Adrenal gland (tissue), 12 donors: Measurements from ENCODE around the gene NCR3LG1. TPM values are rescaled to one million over a fixed set of nuclear protein-coding genes. Genes with fewer than 3 reads are reported as not detected.

Source experiments
- DNase-seq, 7 donors: peaks; one replicate each; pipeline ENCODE4 v3.0.0-alpha.2; 2019 to 2020
- H3K27ac ChIP-seq, 5 donors: fragments of 200-600 bp; sonication (generic) in 4 of 5; 1 replicate in 3 of 5; 2 replicates in 2 of 5; pipeline versions ENCODE4 v1.5.1 to v1.8.0; 2016 to 2020; ENCODE audit warnings: mild to moderate bottlenecking in 1 of 5
- H3K27me3 ChIP-seq: fragments of 200-600 bp; 2 replicates; pipeline ENCODE4 v1.8.0; 2021
- H3K36me3 ChIP-seq, 2 donors: fragments of 200-600 bp; replicated peaks in 1 of 2; 1 replicate in 1 of 2; 2 replicates in 1 of 2; pipeline versions ENCODE4 v1.5.1 to v1.8.0; 2018 to 2022
- H3K4me1 ChIP-seq, 2 donors: fragments of 200-600 bp; replicated peaks in 1 of 2; 1 replicate in 1 of 2; 2 replicates in 1 of 2; pipeline versions ENCODE4 v1.5.1 to v1.8.0; 2018 to 2021
- H3K4me3 ChIP-seq, 4 donors: fragments of 200-600 bp; sonication (generic) in 3 of 4; one replicate each; pipeline ENCODE4 v1.5.1; 2016 to 2018
- H3K9me3 ChIP-seq, 3 donors: fragments of 200-600 bp; sonication (generic) in 1 of 3; replicated peaks in 1 of 3; 1 replicate in 2 of 3; 2 replicates in 1 of 3; pipeline versions ENCODE4 v1.5.1 to v1.8.0; 2016 to 2021
- CTCF ChIP-seq, 6 experiments: fragments of 450-650 bp in 4 of 6; fragments of 200-600 bp in 2 of 6; sonication (generic) in 1 of 6; IDR thresholded peaks; 1 replicate in 5 of 6; 2 replicates in 1 of 6; pipeline versions ENCODE4 v1.5.1 to v1.8.0; 2016 to 2021; ENCODE audit warnings: antibody characterized with exemption in 6 of 6, mild to moderate bottlenecking in 2 of 6, moderate library complexity in 1 of 6
- POLR2A ChIP-seq, 2 donors: fragments of 450-650 bp; IDR thresholded peaks; one replicate each; pipeline ENCODE4 v1.6.1; 2017; ENCODE audit warnings: antibody characterized with exemption in 2 of 2, mild to moderate bottlenecking in 2 of 2, moderate library complexity in 1 of 2
- WGBS, 4 donors: extraction: QIAGEN DNeasy Blood & Tissue Kit in 2 of 4; methylation state at CpG; one replicate each; pipeline versions ENCODE4 v1.1.5 to v1.1.7; 2013 to 2017; 5-methylcytosine and 5-hydroxymethylcytosine counted together
- intact Hi-C, 2 donors: fragments of 100-400 bp; cut with DNase I; formaldehyde crosslinking; loops; one replicate each; pipeline versions ENCODE4 v1.14.1 to v1.15.0; 2022 to 2023
- polyA plus RNA-seq, 3 donors: library from polyadenylated mRNA; stranded (reverse); fragments of 200-250 nt in 2 of 3; fragments of 350-450 nt in 1 of 3; fragmentation: Illumina TruSeq in 1 of 3; extraction: RNeasy Lipid Tissue Mini Kit (QIAGEN cat#74804) in 1 of 3; gene quantifications; one replicate each; pipeline ENCODE4 v1.2.3, GENCODE V29; 2013 to 2014
- total RNA-seq, 9 donors: library from RNA; depleted of rRNA in 4 of 9; stranded (reverse); fragments of >200 nt in 4 of 9; fragments of 120-200 nt in 1 of 9; fragmentation: NEBNext Ultra II Directional in 1 of 9; extraction: Animal tissue kit (Norgen Biotek cat#: 25700) in 1 of 9; gene quantifications; one replicate each; pipeline versions ENCODE4 v1.1.0 to v1.2.4, GENCODE V29; 2013 to 2023
- donor health status: healthy with polysubstance abuse.
- donor health status: Bipolar disorder and iron deficiency.
- donor health status: DM: yes; HTN: yes; CAD: no.
- donor health status: DM: no; HTN: no; CAD: no.
- donor health status: DM: no; HTN: no; CAD: no.
- donor health status: DM: yes; HTN: yes; CAD: no.

Gene NCR3LG1
- total and polyA plus RNA-seq, 12 donors = 0.13 to 10.1 (median 1.4) TPM

GRCh38 chr11:17387254-17387653 is 35.7 kb downstream of the NCR3LG1 start:
- Histone ChIP-seq H3K27me3 (no peaks in the 10 kb centered on the region), H3K9me3 (no peaks in the 10 kb centered on the region), H3K27ac (no peak overlapping the region), H3K4me3 (no peak overlapping the region), H3K4me1 (peaks cover 3 to 4% of the 10 kb centered on the region in 2 donors), H3K36me3 (no peaks in the 10 kb centered on the region)
- TF ChIP-seq CTCF (IDR thresholded peaks at IDR 0.05) (no peak), POLR2A (IDR thresholded peaks at IDR 0.05) (no peak)
- DNase-seq = no peak
- 93 to 98% (median 96%) methylated on average over 5 to 20 of the region's 20 CpGs for WGBS, 4 donors
- intact Hi-C loops = loop anchor here (5.0 to 10.0 kb wide), 2 partner anchors 115 to 162 kb away; no protein-coding TSS in a partner anchor

- Histone ChIP-seq H3K27ac (no peak overlapping the region), H3K4me3 (no peak overlapping the region), H3K9me3 (no peaks in the 10 kb centered on the region), H3K27me3 (no peaks in the 10 kb centered on the region), H3K4me1 (peaks cover 3 to 4% of the 10 kb centered on the region in 2 donors), H3K36me3 (no peaks in the 10 kb centered on the region)
- TF ChIP-seq POLR2A (IDR thresholded peaks at IDR 0.05) = no peak
- TF ChIP-seq CTCF (IDR thresholded peaks at IDR 0.05) = no peak
- DNase-seq = no peak
- intact Hi-C loops = loop anchor here (5.0 to 10.0 kb wide), 2 partner anchors 114 to 163 kb away; no protein-coding TSS in a partner anchor
- 85 to 92% (median 90%) methylated on average over 9 to 20 of the region's 20 CpGs for WGBS, 4 donors
These were observed 36.2 kb downstream of the NCR3LG1 start for GRCh38 chr11:17387811-17388210.

- intact Hi-C loops = loop anchor here (5.0 to 10.0 kb wide), 2 partner anchors 114 to 164 kb away; no protein-coding TSS in a partner anchor
- Histone ChIP-seq H3K36me3 (no peaks in the 10 kb centered on the region), H3K27me3 (no peaks in the 10 kb centered on the region), H3K4me3 (peak within 1 kb of the TSS in 2 of 4 donors; percentile 36 to 59), H3K9me3 (no peaks in the 10 kb centered on the region), H3K27ac (peak within 1 kb of the TSS in 1 of 5 donors; percentile 35), H3K4me1 (peaks cover 3 to 4% of the 10 kb centered on the region in 2 donors)
- 4 to 18% (median 7%) methylated on average over 10 to 53 of the region's 53 CpGs for WGBS, 4 donors
- TF ChIP-seq POLR2A (IDR thresholded peaks at IDR 0.05) (no peak), CTCF (IDR thresholded peaks at IDR 0.05) (no peak)
- DNase-seq = peak in 1 of 7 donors; percentile 51
These were observed 37.1 kb downstream of the NCR3LG1 start, which contains the start of gene KCNJ11 for GRCh38 chr11:17388609-17389210. Gene KCNJ11 (minus strand): TSS chr11:17388659. CDS start chr11:17388091, 568 bp downstream.

- 3 to 16% (median 6%) methylated on average over 11 to 55 of the region's 55 CpGs for WGBS, 4 donors
- H3K27ac ChIP-seq = peak overlapping the region in 1 of 5 donors; percentile 35
- TF ChIP-seq POLR2A (IDR thresholded peaks at IDR 0.05) (no peak), CTCF (IDR thresholded peaks at IDR 0.05) (peak in 4 of 6 experiments; percentile 23 to 73 (median 66))
- no peaks in the 10 kb centered on the region for H3K36me3 ChIP-seq
- intact Hi-C loops = loop anchor here (5.0 to 10.0 kb wide), 2 partner anchors 113 to 165 kb away; no protein-coding TSS in a partner anchor
- H3K4me1 ChIP-seq = peaks cover 3 to 4% of the 10 kb centered on the region in 2 donors
- H3K9me3 ChIP-seq = no peaks in the 10 kb centered on the region
- H3K27me3 ChIP-seq = no peaks in the 10 kb centered on the region
- peak; percentile 59 to 82 (median 72) for DNase-seq
- peak overlapping the region in 2 of 4 donors; percentile 36 to 59 for H3K4me3 ChIP-seq
These were observed 37.8 kb downstream of the NCR3LG1 start for GRCh38 chr11:17389211-17389956.
